ENCODE measurements around the gene EEIG1. TPM values are rescaled to one million over a fixed set of nuclear protein-coding genes. Genes with fewer than 3 reads are reported as not detected.

Gene EEIG1
- total RNA-seq, 1 donor from 2014 or later, result 71.1 TPM

DNA sequence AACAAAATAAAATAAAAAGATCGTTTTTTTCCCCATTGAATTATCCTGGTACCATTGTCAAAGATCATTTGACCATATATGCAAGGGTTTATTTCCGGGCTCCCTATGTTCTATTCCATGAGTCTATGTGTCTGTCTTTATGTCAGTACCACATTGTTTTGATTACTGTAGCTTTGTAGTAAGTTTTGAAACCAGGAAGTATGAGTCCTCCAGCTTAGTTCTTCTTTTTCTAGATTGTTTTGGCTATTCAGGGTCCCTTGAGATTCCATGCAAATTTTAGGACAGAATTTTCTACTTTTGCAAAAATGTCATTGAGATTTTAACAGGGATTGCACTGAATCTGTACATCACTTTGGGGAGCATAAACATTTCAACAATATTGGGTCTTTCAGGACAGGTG is 18.7 kb upstream of the EEIG1 start:
- H3K4me1 Mint-ChIP-seq, result peaks cover 16% of the 10 kb centered on the region
- no peak overlapping the region for H3K27ac Mint-ChIP-seq (ENCODE audit: unreplicated experiment)
- H3K36me3 Mint-ChIP-seq (ENCODE audit: low read depth), result no peaks in the 10 kb centered on the region
- no peak overlapping the region for H3K4me3 Mint-ChIP-seq
- TF ChIP-seq, protein P1, sequence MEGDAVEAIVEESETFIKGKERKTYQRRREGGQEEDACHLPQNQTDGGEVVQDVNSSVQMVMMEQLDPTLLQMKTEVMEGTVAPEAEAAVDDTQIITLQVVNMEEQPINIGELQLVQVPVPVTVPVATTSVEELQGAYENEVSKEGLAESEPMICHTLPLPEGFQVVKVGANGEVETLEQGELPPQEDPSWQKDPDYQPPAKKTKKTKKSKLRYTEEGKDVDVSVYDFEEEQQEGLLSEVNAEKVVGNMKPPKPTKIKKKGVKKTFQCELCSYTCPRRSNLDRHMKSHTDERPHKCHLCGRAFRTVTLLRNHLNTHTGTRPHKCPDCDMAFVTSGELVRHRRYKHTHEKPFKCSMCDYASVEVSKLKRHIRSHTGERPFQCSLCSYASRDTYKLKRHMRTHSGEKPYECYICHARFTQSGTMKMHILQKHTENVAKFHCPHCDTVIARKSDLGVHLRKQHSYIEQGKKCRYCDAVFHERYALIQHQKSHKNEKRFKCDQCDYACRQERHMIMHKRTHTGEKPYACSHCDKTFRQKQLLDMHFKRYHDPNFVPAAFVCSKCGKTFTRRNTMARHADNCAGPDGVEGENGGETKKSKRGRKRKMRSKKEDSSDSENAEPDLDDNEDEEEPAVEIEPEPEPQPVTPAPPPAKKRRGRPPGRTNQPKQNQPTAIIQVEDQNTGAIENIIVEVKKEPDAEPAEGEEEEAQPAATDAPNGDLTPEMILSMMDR (conservative IDR thresholded peaks at IDR 0.05), result no peak
- H3K27me3 Mint-ChIP-seq (ENCODE audit: low read depth), result no peaks in the 10 kb centered on the region
- no peak for DNase-seq (ENCODE audit: low read depth, low spot score)
- H3K9me3 Mint-ChIP-seq, result peaks cover 4% of the 10 kb centered on the region

DNA sequence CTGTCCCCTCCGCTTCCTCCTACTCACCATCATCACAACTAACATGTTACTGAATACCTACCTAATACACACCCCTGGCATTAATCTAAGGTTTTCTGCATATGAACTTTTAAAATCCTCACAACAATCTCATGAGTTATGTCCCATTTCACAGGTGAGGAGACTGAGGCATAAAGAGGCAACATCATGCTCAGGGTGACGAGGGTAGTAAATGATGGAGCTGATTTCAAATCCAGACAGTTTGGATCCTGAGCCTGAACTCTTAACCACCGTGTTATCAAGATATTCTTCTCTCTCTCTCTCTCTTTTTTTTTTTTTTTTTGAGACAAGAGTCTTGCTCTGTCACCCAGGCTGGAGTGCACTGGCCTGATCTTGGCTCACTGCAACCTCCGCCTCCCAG is 12.9 kb upstream of the EEIG1 start:
- H3K9me3 Mint-ChIP-seq, result no peaks in the 10 kb centered on the region
- TF ChIP-seq, protein P1 (conservative IDR thresholded peaks at IDR 0.05), result no peak
- H3K27me3 Mint-ChIP-seq (ENCODE audit: low read depth), result no peaks in the 10 kb centered on the region
- H3K36me3 Mint-ChIP-seq (ENCODE audit: low read depth), result no peaks in the 10 kb centered on the region
- no peaks in the 10 kb centered on the region for H3K4me1 Mint-ChIP-seq
- H3K4me3 Mint-ChIP-seq, result no peak overlapping the region
- no peak for DNase-seq (ENCODE audit: low read depth, low spot score)
- no peak overlapping the region for H3K27ac Mint-ChIP-seq (ENCODE audit: unreplicated experiment)

DNA sequence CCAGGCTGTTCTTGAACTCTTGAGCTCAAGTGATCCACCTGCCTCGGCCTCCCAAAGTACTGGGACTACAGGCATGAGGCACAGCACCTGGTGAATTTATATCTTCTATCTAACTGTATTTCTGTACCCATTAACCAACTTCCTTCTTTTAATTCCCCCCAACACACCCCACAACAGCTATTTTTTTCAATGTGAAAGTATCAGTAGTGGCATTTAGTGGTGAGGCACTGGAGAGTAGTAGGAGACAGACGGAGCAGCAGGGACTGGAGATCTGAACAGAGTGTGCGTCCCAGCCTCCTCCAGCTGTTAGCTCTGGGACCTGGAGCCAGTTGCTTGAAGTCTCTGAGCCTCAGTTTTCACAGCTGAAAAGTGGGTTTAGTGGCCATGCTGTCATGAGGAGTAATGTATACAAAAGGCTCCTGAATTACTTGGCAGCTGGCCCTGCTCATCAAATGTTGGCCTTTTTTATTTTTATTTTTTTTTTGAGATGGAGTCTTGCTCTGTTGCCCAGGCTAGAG is 11.0 kb upstream of the EEIG1 start:
- DNase-seq (ENCODE audit: low read depth, low spot score), result no peak
- Mint-ChIP-seq H3K27ac (ENCODE audit: unreplicated experiment) (no peak overlapping the region), H3K27me3 (ENCODE audit: low read depth) (no peaks in the 10 kb centered on the region), H3K4me3 (no peak overlapping the region), H3K4me1 (no peaks in the 10 kb centered on the region), H3K36me3 (ENCODE audit: low read depth) (no peaks in the 10 kb centered on the region), H3K9me3 (no peaks in the 10 kb centered on the region)
- TF ChIP-seq, protein P1 (conservative IDR thresholded peaks at IDR 0.05), result no peak

DNA sequence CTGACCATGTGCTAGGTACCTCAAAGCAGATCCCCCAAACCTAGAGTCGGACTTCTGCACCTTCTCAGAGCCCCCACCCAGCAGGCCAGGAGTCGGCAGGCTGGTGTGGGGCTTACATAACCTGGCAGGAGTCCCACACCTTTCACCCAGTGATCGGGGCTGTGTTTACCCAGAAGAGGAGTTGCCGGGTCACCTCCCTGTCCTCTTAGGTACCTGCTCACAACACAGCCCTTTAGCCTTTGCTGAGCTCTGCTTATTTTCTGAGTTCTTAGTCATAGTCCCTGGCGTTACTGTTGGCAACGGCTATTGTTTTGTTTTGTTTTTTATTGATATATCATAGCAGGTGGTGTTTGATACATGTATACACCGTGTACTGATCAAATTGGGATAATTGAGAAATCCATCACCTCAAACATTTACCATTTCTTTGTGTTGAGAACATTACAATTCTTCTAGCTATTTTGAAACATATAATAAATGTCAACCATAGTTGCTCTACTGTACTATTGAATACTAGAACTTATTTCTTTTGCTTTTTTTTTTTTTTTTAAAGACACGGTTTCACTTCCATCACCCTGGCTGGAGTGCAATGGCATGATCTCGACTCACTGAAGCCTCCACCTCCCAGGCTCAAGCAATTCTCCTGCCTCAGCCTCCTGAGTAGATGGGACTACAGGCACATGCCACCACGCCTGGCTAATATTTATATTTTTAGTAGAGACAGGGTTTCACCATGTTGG is 10.4 kb upstream of the EEIG1 start:
- H3K27ac Mint-ChIP-seq (ENCODE audit: unreplicated experiment), result no peak overlapping the region
- no peak overlapping the region for H3K4me3 Mint-ChIP-seq
- TF ChIP-seq, protein P1 (conservative IDR thresholded peaks at IDR 0.05), result no peak
- no peaks in the 10 kb centered on the region for H3K9me3 Mint-ChIP-seq
- DNase-seq (ENCODE audit: low read depth, low spot score), result no peak
- no peaks in the 10 kb centered on the region for H3K4me1 Mint-ChIP-seq
- H3K27me3 Mint-ChIP-seq (ENCODE audit: low read depth), result no peaks in the 10 kb centered on the region
- no peaks in the 10 kb centered on the region for H3K36me3 Mint-ChIP-seq (ENCODE audit: low read depth)

DNA sequence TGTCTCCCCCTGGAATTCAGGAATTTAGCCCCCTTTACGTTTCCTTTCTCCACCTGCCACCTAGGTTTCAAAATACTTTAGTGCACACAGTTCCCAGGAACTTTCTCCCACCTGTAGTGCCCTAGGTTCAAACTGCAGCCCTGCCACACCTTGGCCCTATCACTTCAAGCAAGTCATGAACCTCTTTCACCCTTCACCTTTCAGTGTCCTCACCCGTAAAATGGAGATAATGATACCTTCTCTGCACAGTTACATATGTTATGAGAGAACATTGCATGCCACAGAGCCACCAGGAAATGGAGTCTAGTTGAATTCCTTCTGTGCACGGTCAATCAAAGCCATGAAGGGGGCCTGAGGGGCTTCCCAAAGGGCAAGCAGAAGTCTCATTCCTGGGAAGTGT is 9.8 kb upstream of the EEIG1 start:
- DNase-seq (ENCODE audit: low read depth, low spot score), result no peak
- no peaks in the 10 kb centered on the region for H3K36me3 Mint-ChIP-seq (ENCODE audit: low read depth)
- no peaks in the 10 kb centered on the region for H3K4me1 Mint-ChIP-seq
- H3K27me3 Mint-ChIP-seq (ENCODE audit: low read depth), result no peaks in the 10 kb centered on the region
- no peak overlapping the region for H3K27ac Mint-ChIP-seq (ENCODE audit: unreplicated experiment)
- H3K9me3 Mint-ChIP-seq, result no peaks in the 10 kb centered on the region
- H3K4me3 Mint-ChIP-seq, result no peak overlapping the region
- TF ChIP-seq, protein P1 (conservative IDR thresholded peaks at IDR 0.05), result no peak

Data from neural crest cell (in vitro differentiated cells).